Uterus (tissue), 4 donors: ENCODE data around the gene ABL2. TPM values are rescaled to one million over a fixed set of nuclear protein-coding genes. Genes with fewer than 3 reads are reported as not detected.
"Not testable (repeated sequence)": the region's sequence is repeated elsewhere in the genome, so short reads cannot be mapped to it uniquely, and the experiment has no call there.

Experiments used
- DNase-seq, 2 donors: peaks; one replicate each; pipeline ENCODE4 v3.0.0-alpha.2; 2019 to 2020
- H3K27ac ChIP-seq, 2 donors: fragments of 200-600 bp; sonication (generic); 1 replicate in 1 of 2; 2 replicates in 1 of 2; pipeline ENCODE4 v1.5.1; 2016 to 2018
- H3K27me3 ChIP-seq, 2 donors: fragments of 200-600 bp; sonication (generic); one replicate each; pipeline ENCODE4 v1.5.1; 2018 to 2019; ENCODE audit warnings: control low read depth in 1 of 2
- H3K36me3 ChIP-seq, 2 donors: fragments of 200-600 bp; sonication (generic); one replicate each; pipeline ENCODE4 v1.5.1; 2019; ENCODE audit warnings: control low read depth in 1 of 2
- H3K4me1 ChIP-seq, 2 donors: fragments of 200-600 bp; sonication (generic); one replicate each; pipeline ENCODE4 v1.5.1; 2018 to 2019; ENCODE audit warnings: control low read depth in 1 of 2
- H3K4me3 ChIP-seq, 2 donors: fragments of 200-600 bp; sonication (generic); 1 replicate in 1 of 2; 2 replicates in 1 of 2; pipeline ENCODE4 v1.5.1; 2018 to 2019; ENCODE audit warnings: mild to moderate bottlenecking in 1 of 2
- H3K9me3 ChIP-seq, 2 donors: fragments of 200-600 bp; sonication (generic); one replicate each; pipeline ENCODE4 v1.5.1; 2019; ENCODE audit warnings: control low read depth in 1 of 2
- POLR2A ChIP-seq, 2 donors: fragments of 450-650 bp; IDR thresholded peaks; one replicate each; pipeline ENCODE4 v1.6.1; 2016; ENCODE audit warnings: antibody characterized with exemption in 2 of 2, mild to moderate bottlenecking in 1 of 2, moderate library complexity in 1 of 2
- intact Hi-C: fragments of 100-400 bp; cut with DNase I; formaldehyde crosslinking; loops from one replicate; pipeline ENCODE4 v1.15.1; 2023; ENCODE audit warnings: low total_unique reads
- total RNA-seq, 4 donors: library from RNA; depleted of rRNA in 3 of 4; stranded (reverse); fragments of >200 nt in 3 of 4; gene quantifications; one replicate each; pipeline versions ENCODE4 v1.1.0 to v1.2.4, GENCODE V29; 2014 to 2023
- TF ChIP-seq, protein P1 (sequence below), 4 experiments: fragments of 200-600 bp in 2 of 4; fragments of 450-650 bp in 2 of 4; sonication (generic) in 2 of 4; IDR thresholded peaks; one replicate each; pipeline ENCODE4 v1.5.1; 2016 to 2019; ENCODE audit warnings: antibody characterized with exemption in 4 of 4, mild to moderate bottlenecking in 2 of 4, moderate library complexity in 1 of 4
- donor health status: DM: yes; HTN: yes; CAD: no.

The ABL2 gene
- total RNA-seq, 4 donors from 2014 or later = 10.3 to 33.1 (median 15.1) TPM

GRCh38 chr1:179144626-179145025, 84.9 kb downstream of the ABL2 start:
- Histone ChIP-seq H3K4me3 (no peak overlapping the region), H3K4me1 (no peaks in the 10 kb centered on the region), H3K9me3 (no peaks in the 10 kb centered on the region), H3K27ac (no peak overlapping the region), H3K27me3 (no peaks in the 10 kb centered on the region), H3K36me3 (no peaks in the 10 kb centered on the region)
- TF ChIP-seq, protein P1, sequence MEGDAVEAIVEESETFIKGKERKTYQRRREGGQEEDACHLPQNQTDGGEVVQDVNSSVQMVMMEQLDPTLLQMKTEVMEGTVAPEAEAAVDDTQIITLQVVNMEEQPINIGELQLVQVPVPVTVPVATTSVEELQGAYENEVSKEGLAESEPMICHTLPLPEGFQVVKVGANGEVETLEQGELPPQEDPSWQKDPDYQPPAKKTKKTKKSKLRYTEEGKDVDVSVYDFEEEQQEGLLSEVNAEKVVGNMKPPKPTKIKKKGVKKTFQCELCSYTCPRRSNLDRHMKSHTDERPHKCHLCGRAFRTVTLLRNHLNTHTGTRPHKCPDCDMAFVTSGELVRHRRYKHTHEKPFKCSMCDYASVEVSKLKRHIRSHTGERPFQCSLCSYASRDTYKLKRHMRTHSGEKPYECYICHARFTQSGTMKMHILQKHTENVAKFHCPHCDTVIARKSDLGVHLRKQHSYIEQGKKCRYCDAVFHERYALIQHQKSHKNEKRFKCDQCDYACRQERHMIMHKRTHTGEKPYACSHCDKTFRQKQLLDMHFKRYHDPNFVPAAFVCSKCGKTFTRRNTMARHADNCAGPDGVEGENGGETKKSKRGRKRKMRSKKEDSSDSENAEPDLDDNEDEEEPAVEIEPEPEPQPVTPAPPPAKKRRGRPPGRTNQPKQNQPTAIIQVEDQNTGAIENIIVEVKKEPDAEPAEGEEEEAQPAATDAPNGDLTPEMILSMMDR (IDR thresholded peaks at IDR 0.05) = no peak
- no peak for TF ChIP-seq POLR2A (IDR thresholded peaks at IDR 0.05)
- DNase-seq = no peak
- intact Hi-C loops = no loop called here

DNA sequence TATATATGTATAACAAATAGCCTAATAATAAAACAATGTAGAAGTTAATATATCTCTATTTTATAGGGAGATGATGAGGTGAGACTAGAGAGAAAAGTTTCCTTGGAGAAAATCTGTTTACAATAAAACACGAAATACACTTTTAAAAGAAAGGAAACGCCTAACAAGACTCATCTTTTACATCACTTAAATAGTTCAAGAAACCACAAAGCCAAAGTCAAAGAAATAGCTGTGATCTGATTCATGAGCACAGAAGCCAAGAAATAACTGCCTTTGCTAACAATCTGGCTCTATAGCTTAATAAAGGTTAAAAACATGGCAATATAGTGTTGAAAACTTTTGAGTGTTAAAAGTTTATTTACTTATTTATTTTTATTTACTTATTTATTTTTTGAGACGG, 86.2 kb downstream of the ABL2 start:
- DNase-seq = no peak
- Histone ChIP-seq H3K9me3 (no peaks in the 10 kb centered on the region), H3K4me1 (no peaks in the 10 kb centered on the region), H3K27me3 (no peaks in the 10 kb centered on the region), H3K27ac (peak overlapping the region; percentile 70 to 76), H3K4me3 (no peak overlapping the region), H3K36me3 (no peaks in the 10 kb centered on the region)
- TF ChIP-seq, protein P1 (IDR thresholded peaks at IDR 0.05) = no peak
- TF ChIP-seq POLR2A (IDR thresholded peaks at IDR 0.05) = no peak
- intact Hi-C loops = no loop called here

DNA sequence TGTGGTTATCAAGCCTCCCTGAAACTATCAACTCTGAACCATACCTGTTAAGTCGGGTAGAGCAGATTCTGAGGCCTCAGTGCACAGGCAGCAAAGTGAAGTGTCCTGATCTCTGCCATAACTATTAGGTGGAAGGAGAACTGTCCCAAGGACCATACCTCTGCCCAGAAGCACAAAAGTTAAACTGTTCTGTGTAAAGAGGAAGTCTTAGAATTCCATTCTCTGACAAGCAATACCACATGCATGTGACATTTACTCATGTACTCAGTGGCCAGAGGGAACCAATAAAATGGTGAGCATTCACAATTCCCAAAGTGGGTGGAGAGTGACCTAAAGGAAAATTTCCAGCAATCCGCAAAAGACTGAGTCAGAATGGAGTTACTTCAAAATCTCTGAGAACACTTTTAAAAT, 86.6 kb downstream of the ABL2 start:
- peak overlapping the region; percentile 70 to 76 for H3K27ac ChIP-seq
- no peaks in the 10 kb centered on the region for H3K9me3 ChIP-seq
- no peak overlapping the region for H3K4me3 ChIP-seq
- H3K36me3 ChIP-seq = no peaks in the 10 kb centered on the region
- no peak for DNase-seq
- intact Hi-C loops = no loop called here
- no peaks in the 10 kb centered on the region for H3K4me1 ChIP-seq
- H3K27me3 ChIP-seq = no peaks in the 10 kb centered on the region
- peak in 1 of 2 donors; percentile 48 for TF ChIP-seq POLR2A (IDR thresholded peaks at IDR 0.05)
- TF ChIP-seq, protein P1 (IDR thresholded peaks at IDR 0.05) = no peak

- Histone ChIP-seq H3K36me3 (no peaks in the 10 kb centered on the region), H3K4me1 (no peaks in the 10 kb centered on the region), H3K27me3 (no peaks in the 10 kb centered on the region), H3K27ac (peak overlapping the region; percentile 70 to 76), H3K4me3 (no peak overlapping the region), H3K9me3 (no peaks in the 10 kb centered on the region)
- TF ChIP-seq, protein P1 (IDR thresholded peaks at IDR 0.05) = no peak
- TF ChIP-seq POLR2A (IDR thresholded peaks at IDR 0.05) = no peak
- intact Hi-C loops = no loop called here
- no peak for DNase-seq
These were observed 87.8 kb downstream of the ABL2 start for GRCh38 chr1:179141592-179142251.

DNA sequence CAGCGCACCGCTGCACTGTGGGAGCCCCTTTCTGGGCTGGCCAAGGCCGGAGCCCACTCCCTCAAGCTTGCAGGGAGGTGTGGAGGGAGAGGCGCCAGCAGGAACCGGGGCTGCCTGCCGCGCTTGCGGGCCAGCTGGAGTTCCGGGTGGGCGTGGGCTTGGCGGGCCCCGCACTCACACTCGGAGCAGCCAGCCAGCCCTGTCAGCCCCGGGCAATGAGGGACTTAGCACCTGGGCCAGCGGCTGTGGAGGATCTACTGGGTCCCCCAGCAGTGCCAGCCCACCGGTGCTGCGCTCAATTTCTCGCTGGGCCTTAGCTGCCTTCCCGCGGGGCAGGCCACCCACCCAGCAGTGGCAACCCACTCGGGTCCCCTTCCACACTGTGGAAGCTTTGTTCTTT, 90.7 kb downstream of the ABL2 start:
- H3K4me1 ChIP-seq, H3K27ac ChIP-seq, H3K36me3 ChIP-seq, H3K4me3 ChIP-seq, intact Hi-C loops, H3K27me3 ChIP-seq, H3K9me3 ChIP-seq, DNase-seq: not testable (repeated sequence)
